Medulla oblongata (tissue), 1 donor: Measurements from ENCODE around the gene SETX.
"Not testable (repeated sequence)": the region's sequence is repeated elsewhere in the genome, so short reads cannot be mapped to it uniquely, and the experiment has no call there.

Experiments used
- DNase-seq: peaks from one replicate; pipeline ENCODE4 v3.0.0-alpha.2; 2015; ENCODE audit errors: extremely low spot score

Gene SETX

DNA sequence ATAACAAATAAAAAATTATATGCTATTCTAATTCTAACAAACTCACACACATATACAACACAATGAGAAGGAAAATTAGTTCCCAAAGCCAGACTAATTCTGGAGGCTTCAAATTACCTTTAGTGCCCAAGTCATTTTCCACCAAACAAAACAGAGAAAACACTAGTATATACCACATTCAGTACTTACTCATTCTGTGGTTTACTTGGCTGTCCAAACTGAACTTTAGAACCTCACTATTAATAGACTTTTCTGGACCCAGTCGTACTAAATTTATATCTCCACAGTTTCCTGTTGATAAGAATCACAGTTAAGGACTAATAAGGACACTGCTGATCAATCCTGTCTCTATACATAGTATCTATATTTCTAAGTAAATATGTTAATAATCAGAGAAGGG, 66.4 kb downstream of the SETX start:
- DNase-seq: no peak

DNA sequence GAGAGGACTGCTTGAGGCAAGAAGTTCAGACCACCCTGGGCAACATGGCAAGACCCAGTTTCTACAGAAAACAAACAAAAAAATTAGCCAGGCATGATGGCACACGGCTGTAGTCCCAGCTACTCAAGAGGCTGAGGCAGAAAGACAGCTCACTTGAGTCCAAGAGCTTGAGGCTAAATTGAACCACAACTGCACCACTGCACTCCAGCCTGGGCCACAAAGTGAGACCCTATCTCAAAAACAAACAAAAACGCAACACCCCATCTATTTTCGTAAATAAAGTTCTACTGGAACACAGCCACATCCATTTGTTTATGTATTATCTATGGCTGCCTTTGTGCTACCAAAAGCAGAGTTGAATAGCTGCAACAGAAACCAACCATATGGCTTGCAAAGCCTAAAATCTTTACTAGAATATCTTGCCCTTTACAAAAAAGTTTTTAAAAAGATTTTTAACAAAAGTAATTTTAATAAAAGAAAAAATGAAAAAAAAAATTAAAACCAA, 67.5 kb downstream of the SETX start:
- DNase-seq: no peak

GRCh38 chr9:132283863-132284262, 70.9 kb downstream of the SETX start:
- no peak for DNase-seq

GRCh38 chr9:132283165-132283564, 71.6 kb downstream of the SETX start:
- no peak for DNase-seq

DNA sequence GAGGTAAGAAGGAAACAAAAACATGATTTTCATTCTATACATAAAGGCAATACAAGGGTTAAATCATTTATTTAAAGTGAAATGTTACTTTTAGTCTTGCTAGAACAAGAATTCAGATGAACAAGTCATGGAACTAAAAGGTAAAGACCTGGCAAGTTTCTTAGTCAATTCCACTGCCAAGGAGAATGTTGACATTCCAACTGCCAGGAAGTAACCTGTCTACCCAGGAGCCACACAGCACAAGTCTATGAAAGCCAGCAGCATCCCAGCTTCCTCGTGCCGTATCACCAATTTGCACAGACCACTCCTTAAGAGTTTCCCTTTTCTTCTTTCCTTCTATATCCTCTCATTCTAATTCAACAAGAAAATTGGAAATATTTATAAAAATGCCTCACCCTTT, 79.9 kb downstream of the SETX start:
- DNase-seq: no peak

DNA sequence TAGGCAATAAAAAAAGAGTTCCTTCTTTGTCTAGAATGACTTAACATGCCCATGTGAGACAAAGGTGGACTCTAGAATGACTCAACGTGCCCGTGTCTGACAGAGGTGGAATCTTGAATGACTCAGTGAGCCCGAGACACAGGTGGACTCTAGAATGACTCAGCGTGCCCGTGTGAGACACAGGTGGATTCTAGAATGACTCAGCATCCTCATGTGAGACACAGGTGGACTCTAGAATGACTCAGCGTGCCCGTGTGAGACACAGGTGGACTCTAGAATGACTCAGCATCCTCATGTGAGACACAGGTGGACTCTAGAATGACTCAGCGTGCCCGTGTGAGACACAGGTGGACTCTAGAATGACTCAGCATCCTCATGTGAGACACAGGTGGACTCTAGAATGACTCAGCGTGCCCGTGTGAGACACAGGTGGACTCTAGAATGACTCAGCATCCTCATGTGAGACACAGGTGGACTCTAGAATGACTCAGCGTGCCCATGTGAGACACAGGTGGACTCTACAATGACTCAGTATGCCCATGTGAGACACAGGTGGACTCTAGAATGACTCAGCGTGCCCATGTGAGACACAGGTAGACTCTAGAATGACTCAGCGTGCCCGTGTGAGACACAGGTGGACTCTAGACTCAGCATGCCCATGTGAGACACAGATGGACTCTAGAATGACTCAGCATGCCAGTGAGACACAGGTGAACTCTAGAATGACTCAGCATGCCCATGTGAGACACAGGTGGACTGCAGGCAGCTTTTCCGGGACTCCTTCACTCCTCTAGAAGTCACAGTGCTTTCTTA, 84.9 kb downstream of the SETX start:
- DNase-seq: not testable (repeated sequence)

GRCh38 chr9:132268725-132269352, 85.9 kb downstream of the SETX start:
- peak; percentile 78 for DNase-seq

DNA sequence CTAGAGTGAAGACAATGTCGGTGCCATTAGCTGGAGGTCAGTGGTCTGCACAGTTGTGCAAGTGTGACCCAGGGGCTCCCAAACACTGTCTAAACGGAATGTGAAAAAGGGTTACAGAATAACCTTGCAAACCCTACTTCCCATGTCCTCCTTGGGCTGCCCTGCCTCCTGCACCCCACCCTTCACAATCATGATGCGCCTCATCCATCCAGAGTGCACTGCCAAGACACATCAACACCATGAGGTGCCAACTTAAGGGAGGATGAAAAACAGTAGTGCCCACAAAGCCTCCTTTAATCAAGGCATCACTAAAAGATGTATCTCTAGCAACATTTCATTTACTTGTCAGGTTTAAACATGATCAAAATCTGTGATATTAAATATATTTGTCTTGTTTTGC, 87.1 kb downstream of the SETX start:
- no peak for DNase-seq

DNA sequence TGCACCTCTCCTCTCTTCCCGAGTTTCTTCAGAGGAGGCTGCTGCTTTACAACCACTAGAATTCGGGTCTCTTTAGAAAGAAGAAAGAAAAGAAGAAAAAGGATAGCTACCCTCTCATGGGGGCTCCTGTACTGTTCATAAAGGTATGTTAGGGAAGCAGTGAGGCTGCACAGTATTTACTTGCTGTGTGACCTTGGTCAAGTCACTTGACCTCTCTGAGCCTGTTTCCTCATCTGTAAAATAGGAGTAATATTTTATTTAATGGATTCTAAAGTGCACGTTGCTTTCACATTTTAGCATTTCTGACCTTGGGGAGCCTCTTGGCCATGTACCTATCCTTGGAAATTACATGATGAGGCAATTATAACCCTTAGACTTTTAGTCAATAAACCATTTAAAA, 88.8 kb downstream of the SETX start:
- DNase-seq: no peak

GRCh38 chr9:132260846-132261245, 93.9 kb downstream of the SETX start:
- no peak for DNase-seq

DNA sequence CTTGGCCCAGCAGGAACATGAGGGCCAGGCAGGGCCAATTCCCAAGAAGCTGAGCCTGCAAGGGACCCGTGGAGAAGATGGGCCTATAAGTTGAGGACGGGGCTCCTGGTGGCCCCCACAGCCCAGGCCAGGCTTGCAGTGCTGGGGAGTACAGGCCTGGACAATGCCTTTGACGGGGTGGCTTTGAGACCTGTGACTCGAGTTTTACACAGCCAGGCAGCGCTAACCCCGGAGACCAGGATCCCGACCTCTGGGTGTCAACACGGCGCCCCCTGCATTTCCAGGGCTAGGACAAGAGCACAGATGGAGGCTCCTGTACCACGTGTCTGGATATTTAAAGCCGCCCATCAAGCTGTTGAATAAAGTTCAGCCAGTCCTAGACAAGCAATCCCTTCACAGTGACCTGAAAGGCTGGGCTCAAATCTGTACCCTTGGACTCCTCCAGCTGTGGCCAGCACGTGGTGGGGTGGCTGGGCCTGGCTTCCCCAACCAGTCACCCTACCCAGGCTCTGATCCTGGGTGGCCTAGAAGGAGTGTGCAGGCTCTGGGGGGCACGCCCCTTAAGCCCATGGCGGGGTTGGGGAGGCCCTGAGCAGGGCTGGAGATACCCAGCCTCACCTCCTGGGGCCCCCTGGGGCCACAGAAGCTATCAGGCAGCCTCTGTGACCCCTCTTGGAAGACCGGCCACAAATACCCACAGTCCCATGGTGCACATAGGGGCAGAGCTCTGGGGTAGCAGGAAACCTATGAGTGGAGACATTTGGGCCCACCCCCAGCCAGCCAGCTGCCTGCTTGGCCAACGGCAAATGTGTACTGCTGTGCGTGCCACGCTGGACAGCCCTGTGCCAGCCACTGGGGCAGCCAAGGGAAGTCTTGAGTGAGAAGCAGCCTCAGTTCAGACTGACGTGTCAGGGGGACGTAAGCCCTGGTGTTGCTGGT, 104.2 kb downstream of the SETX start:
- no peak for DNase-seq

- no peak for DNase-seq
Observed at GRCh38 chr9:132249690-132250089, 105.1 kb downstream of the SETX start.

DNA sequence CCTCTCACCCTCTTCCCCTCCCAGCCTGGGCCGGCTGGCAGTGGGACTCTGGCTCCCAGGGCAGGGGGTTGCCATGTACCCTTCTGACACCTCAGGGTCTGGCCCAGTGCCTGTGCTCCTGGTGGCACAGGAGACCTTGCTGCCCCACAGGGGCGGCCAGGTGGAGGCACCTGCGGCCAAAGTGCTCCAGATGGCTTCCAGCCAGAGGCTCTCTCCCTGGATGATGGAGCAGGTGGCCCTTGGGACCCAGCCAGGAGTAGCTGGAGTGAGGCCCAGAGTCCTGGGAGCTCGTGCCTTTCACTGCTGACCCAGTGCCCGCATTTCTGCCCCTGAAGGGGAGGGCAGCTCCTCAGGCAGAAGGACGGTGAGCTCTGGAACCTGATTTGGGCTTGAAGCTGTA, 105.7 kb downstream of the SETX start:
- DNase-seq: no peak

GRCh38 chr9:132247942-132248341, 106.8 kb downstream of the SETX start:
- no peak for DNase-seq

DNA sequence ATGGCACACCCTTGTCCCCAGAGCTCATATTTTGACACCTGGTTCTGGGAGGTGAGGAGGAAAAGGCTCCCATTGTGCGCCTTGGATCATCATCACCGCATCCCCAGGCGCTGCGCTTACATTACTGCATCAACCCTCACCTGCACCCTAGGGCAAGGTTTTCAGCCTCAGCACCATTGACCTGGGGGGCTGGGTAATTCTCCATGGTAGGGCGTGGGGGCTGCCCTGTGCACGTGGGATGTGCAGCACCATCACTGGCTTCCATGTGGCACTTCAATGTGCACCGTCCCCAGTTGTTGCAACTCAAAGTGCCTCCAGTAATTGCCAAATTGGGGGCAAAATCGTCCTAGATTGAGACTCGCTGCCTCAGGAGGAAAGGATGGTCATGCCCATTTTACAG, 109.3 kb downstream of the SETX start:
- no peak for DNase-seq

DNA sequence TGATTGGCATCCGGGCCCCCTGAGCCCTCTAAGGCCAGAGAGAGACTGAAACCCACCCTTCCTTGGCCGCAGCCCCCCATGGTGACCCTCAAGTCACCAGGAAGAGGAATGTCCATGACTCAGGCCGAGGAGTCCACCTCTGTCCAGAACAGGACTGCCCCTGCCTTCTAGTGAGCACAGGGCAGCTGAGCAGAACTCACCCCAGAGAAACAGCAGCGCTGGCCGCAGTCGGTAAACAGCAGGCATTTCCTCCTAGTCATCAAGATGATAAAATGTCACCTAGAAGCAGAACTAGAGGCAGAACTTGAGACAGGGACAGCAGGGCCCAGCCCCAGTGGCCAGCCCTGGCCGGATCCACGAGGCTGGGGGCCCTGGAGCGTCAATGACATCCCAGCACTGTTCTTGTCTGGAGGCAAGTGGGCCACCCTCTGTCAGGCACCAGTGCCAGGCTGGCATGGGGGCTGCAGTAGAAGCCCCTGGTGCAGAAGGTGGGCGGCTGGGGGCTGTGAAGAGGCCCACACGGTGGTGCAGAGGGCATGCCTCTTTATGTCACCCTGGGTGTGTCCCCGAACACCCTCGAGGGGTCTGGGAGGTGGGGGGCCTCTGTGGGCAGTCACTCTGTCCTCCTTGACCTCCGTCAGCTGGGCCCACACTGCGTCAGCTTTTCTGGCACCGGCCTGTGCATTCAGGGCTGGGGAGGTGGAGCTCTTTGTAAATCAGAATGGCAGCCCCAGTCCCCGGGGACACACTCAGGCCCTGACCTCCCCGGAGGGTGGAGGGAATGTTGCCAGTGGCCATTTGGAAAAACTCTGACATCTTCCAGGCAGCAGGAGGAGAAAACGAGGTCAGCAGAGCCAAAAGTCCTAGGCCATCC, 110.0 kb downstream of the SETX start:
- no peak for DNase-seq

DNA sequence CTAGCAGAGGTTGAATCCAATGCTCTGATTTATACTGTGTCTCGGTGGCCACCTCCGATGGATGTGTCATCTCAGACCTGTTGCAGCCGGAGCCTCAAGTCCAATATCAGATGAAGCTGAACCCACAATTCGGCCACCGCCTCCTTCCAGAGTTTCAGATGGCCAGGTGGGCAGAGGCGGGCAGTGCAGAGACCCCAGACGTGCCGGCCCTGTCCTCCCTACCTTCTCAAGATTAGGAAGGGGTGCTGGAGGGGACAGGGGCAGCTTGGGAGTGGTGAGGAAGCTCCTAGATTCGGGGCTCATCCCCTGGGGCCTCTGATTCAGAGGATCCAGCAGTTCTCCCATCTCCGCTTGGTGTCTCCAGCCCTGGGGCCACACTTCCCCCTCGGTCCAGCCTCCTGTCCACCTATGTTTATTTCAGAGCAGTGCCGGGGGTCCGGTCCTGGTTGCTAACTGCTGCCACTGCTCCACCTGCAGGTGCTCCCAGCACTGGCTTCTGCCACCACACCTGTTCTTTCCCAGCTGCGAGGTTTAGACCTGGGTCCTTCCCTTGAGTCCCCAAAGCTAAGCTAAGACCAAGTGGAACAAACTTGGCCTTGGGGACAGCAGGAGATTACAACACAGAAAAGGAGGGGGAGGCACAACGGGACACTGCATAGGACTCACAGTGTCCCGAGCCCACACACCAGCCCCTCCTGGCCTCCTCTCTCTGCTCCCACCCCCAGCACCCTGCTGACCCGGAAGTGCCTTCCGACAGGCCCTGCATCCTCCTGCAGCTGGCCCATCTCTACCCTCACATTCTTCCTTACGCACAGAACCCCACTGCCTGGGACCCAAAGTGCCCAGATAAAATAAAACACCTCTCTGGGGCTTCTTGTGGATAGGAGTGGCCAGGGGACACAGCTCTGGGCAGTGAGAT, 111.4 kb downstream of the SETX start:
- DNase-seq: no peak

GRCh38 chr9:132242621-132243155, 112.1 kb downstream of the SETX start:
- no peak for DNase-seq

DNA sequence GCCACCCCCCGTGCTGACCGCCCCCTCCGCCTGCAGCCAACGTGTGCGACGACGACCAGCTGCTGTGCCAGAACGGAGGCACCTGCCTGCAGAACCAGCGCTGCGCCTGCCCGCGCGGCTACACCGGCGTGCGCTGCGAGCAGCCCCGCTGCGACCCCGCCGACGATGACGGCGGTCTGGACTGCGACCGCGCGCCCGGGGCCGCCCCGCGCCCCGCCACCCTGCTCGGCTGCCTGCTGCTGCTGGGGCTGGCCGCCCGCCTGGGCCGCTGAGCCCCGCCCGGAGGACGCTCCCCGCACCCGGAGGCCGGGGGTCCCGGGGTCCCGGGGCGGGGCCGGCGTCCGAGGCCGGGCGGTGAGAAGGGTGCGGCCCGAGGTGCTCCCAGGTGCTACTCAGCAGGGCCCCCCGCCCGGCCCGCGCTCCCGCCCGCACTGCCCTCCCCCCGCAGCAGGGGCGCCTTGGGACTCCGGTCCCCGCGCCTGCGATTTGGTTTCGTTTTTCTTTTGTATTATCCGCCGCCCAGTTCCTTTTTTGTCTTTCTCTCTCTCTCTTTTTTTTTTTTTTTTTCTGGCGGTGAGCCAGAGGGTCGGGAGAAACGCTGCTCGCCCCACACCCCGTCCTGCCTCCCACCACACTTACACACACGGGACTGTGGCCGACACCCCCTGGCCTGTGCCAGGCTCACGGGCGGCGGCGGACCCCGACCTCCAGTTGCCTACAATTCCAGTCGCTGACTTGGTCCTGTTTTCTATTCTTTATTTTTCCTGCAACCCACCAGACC, 112.8 kb downstream of the SETX start:
- DNase-seq: peak; percentile 33
